Liver (tissue), 9 donors: ENCODE measurements around the gene TOLLIP. TPM values are rescaled to one million over a fixed set of nuclear protein-coding genes. Genes with fewer than 3 reads are reported as not detected.

Source experiments
- DNase-seq: peaks from one replicate; pipeline ENCODE4 v3.0.0-alpha.2; 2017; ENCODE audit warnings: low spot score
- H3K27ac ChIP-seq, 2 donors: one replicate each; pipeline ENCODE4 v1.7.0; 2013; ENCODE audit warnings: inconsistent platforms in 2 of 2, low read length in 2 of 2, control low read depth in 1 of 2, low read depth in 1 of 2, mild to moderate bottlenecking in 1 of 2
- H3K27me3 ChIP-seq, 4 donors: one replicate each; pipeline versions ENCODE4 v1.6.1 to v1.7.0; 2013; ENCODE audit warnings: low read length in 3 of 4, inconsistent platforms in 1 of 4, mild to moderate bottlenecking in 1 of 4, moderate library complexity in 1 of 4; ENCODE audit not compliant: control insufficient read depth in 4 of 4, insufficient read depth in 4 of 4
- H3K36me3 ChIP-seq, 4 donors: one replicate each; pipeline versions ENCODE4 v1.6.1 to v1.7.0; 2013; ENCODE audit warnings: low read length in 3 of 4, mild to moderate bottlenecking in 3 of 4, low read depth in 1 of 4, moderate library complexity in 1 of 4; ENCODE audit not compliant: control insufficient read depth in 4 of 4, insufficient read depth in 3 of 4
- H3K4me1 ChIP-seq, 4 donors: one replicate each; pipeline versions ENCODE4 v1.6.1 to v1.7.0; 2013; ENCODE audit warnings: low read length in 3 of 4, mild to moderate bottlenecking in 3 of 4, moderate library complexity in 1 of 4; ENCODE audit not compliant: control insufficient read depth in 4 of 4, insufficient read depth in 4 of 4
- H3K4me3 ChIP-seq, 3 donors: one replicate each; pipeline versions ENCODE4 v1.6.1 to v1.7.0; 2013; ENCODE audit warnings: low read length in 3 of 3, control low read depth in 1 of 3, low read depth in 1 of 3, mild to moderate bottlenecking in 1 of 3
- H3K9ac ChIP-seq, 2 donors: one replicate each; pipeline ENCODE4 v1.7.0; 2013; ENCODE audit warnings: low read length in 2 of 2, mild to moderate bottlenecking in 2 of 2, moderate library complexity in 2 of 2, control low read depth in 1 of 2, low read depth in 1 of 2
- H3K9me3 ChIP-seq, 4 donors: one replicate each; pipeline versions ENCODE4 v1.6.1 to v1.7.0; 2013; ENCODE audit warnings: low read length in 3 of 4; ENCODE audit not compliant: control insufficient read depth in 4 of 4
- ATF3 ChIP-seq: IDR thresholded peaks from 2 replicates; pipeline ENCODE4 v1.6.1; 2016; ENCODE audit warnings: antibody characterized with exemption
- CTCF ChIP-seq: fragments of 150-350 bp; IDR thresholded peaks from 2 replicates; pipeline ENCODE4 v1.5.1; 2017; ENCODE audit warnings: improper control_type of control experiment, low read depth, low read length; ENCODE audit not compliant: missing input control
- EGR1 ChIP-seq, 2 donors: IDR thresholded peaks; 2 replicates each; pipeline ENCODE4 v1.6.1; 2016 to 2018; ENCODE audit warnings: antibody characterized with exemption in 2 of 2, low read depth in 2 of 2
- FOXA1 ChIP-seq: IDR thresholded peaks from 2 replicates; pipeline ENCODE4 v1.6.1; 2016; ENCODE audit warnings: antibody characterized with exemption
- FOXA2 ChIP-seq: IDR thresholded peaks from 2 replicates; pipeline ENCODE4 v1.6.1; 2016; ENCODE audit warnings: antibody characterized with exemption
- GABPA ChIP-seq, 2 donors: IDR thresholded peaks in 1 of 2; conservative IDR thresholded peaks in 1 of 2; 2 replicates each; pipeline ENCODE4 v1.6.1; 2016; ENCODE audit warnings: antibody characterized with exemption in 2 of 2, mild to moderate bottlenecking in 1 of 2, moderate library complexity in 1 of 2
- HNF4A ChIP-seq, 2 donors: conservative IDR thresholded peaks; 2 replicates each; pipeline ENCODE4 v1.6.1; 2016; ENCODE audit warnings: antibody characterized with exemption in 2 of 2, mild to moderate bottlenecking in 2 of 2
- HNF4G ChIP-seq: IDR thresholded peaks from 2 replicates; pipeline ENCODE4 v1.6.1; 2016; ENCODE audit warnings: antibody characterized with exemption
- JUND ChIP-seq, 2 donors: IDR thresholded peaks; 2 replicates each; pipeline ENCODE4 v1.6.1; 2016; ENCODE audit warnings: antibody characterized with exemption in 2 of 2
- MAX ChIP-seq: IDR thresholded peaks from 2 replicates; pipeline ENCODE4 v1.6.1; 2016; ENCODE audit warnings: antibody characterized with exemption
- NR2F2 ChIP-seq: IDR thresholded peaks from 2 replicates; pipeline ENCODE4 v1.6.1; 2016; ENCODE audit warnings: antibody characterized with exemption
- RAD21 ChIP-seq, 2 donors: IDR thresholded peaks; 2 replicates each; pipeline ENCODE4 v1.6.1; 2016; ENCODE audit warnings: antibody characterized with exemption in 2 of 2, mild to moderate bottlenecking in 2 of 2
- REST ChIP-seq: IDR thresholded peaks from 2 replicates; pipeline ENCODE4 v1.6.1; 2016; ENCODE audit warnings: antibody characterized with exemption, mild to moderate bottlenecking
- RXRA ChIP-seq, 2 donors: IDR thresholded peaks; 2 replicates each; pipeline ENCODE4 v1.6.1; 2017 to 2018; ENCODE audit warnings: antibody characterized with exemption in 2 of 2, mild to moderate bottlenecking in 1 of 2
- SP1 ChIP-seq: IDR thresholded peaks from 2 replicates; pipeline ENCODE4 v1.6.1; 2018; ENCODE audit warnings: antibody characterized with exemption, mild to moderate bottlenecking
- TAF1 ChIP-seq: conservative IDR thresholded peaks from 2 replicates; pipeline ENCODE4 v1.6.1; 2016; ENCODE audit warnings: antibody characterized with exemption, mild to moderate bottlenecking
- YY1 ChIP-seq: IDR thresholded peaks from 2 replicates; pipeline ENCODE4 v1.6.1; 2016; ENCODE audit warnings: antibody characterized with exemption, mild to moderate bottlenecking
- ZBTB33 ChIP-seq: IDR thresholded peaks from 2 replicates; pipeline ENCODE4 v1.6.1; 2016; ENCODE audit warnings: antibody characterized with exemption
- WGBS: extraction: QIAGEN DNeasy Blood & Tissue Kit; methylation state at CpG from one replicate; pipeline ENCODE4 v1.1.7; 2013; 5-methylcytosine and 5-hydroxymethylcytosine counted together
- polyA plus RNA-seq, 2 donors: library from polyadenylated mRNA; stranded (reverse) in 1 of 2; unstranded in 1 of 2; fragments of 200-250 nt in 1 of 2; fragments of >200 nt in 1 of 2; fragmentation: Nextera tagmentation in 1 of 2; extraction: Ambion mirVana in 1 of 2; gene quantifications; one replicate each; pipeline versions ENCODE4 v1.2.1 to v1.2.3, GENCODE V29; 2013 to 2015
- total RNA-seq, 2 donors: library from RNA; depleted of rRNA; stranded (reverse); fragments of >200 nt; gene quantifications; one replicate each; pipeline ENCODE4 v1.2.3, GENCODE V29; 2014
- donor health status: healthy.
- donor health status: healthy.
- donor health status: healthy.
- donor health status: healthy.
- donor health status: healthy.

TOLLIP gene
- total and polyA plus RNA-seq, 4 donors = 27.5 to 102 (median 72.9) TPM

GRCh38 chr11:1252371-1253102 lies 56.9 kb downstream of the TOLLIP start:
- no peaks in the 10 kb centered on the region for H3K27me3 ChIP-seq
- no peak for DNase-seq
- no peaks in the 10 kb centered on the region for H3K9me3 ChIP-seq
- H3K9ac ChIP-seq = no peak overlapping the region
- no peak overlapping the region for H3K27ac ChIP-seq
- no peaks in the 10 kb centered on the region for H3K36me3 ChIP-seq
- no peak overlapping the region for H3K4me3 ChIP-seq
- H3K4me1 ChIP-seq = no peaks in the 10 kb centered on the region
- TF ChIP-seq REST = no peak
- no peak for TF ChIP-seq NR2F2
- TF ChIP-seq ZBTB33 = no peak
- TF ChIP-seq CTCF = no peak
- TF ChIP-seq EGR1 (IDR thresholded peaks at IDR 0.05; ENCODE audit: low read depth in 2 of 2) = no peak
- no peak for TF ChIP-seq FOXA1
- no peak for TF ChIP-seq HNF4G
- no peak for TF ChIP-seq MAX
- TF ChIP-seq TAF1 = no peak
- no peak for TF ChIP-seq GABPA (IDR thresholded peaks at IDR 0.05 in 1 of 2, conservative IDR thresholded peaks at IDR 0.05 in 1 of 2)
- TF ChIP-seq RXRA (IDR thresholded peaks at IDR 0.05) = no peak
- TF ChIP-seq ATF3 = no peak
- no peak for TF ChIP-seq JUND (IDR thresholded peaks at IDR 0.05)
- no peak for TF ChIP-seq SP1
- TF ChIP-seq FOXA2 = no peak
- TF ChIP-seq HNF4A (conservative IDR thresholded peaks at IDR 0.05) = no peak
- TF ChIP-seq RAD21 (IDR thresholded peaks at IDR 0.05) = no peak
- no peak for TF ChIP-seq YY1
- 96% methylated on average over 38 of the region's 38 CpGs for WGBS
